CD4-positive, alpha-beta T cell (primary cell): Measurements from ENCODE around the gene TMEM98. TPM values are rescaled to one million over a fixed set of nuclear protein-coding genes. Genes with fewer than 3 reads are reported as not detected.

ENCODE experiments used
- ATAC-seq: fragments of 200-7000 bp; cut with Tn5 transposase; one replicate; pipeline ENCODE4 v1.10.0; 2022; ENCODE audit warnings: mild to moderate bottlenecking; ENCODE audit not compliant: poor library complexity
- CTCF ChIA-PET: fragments of 350-600 bp; sonication (Branson Sonifier 250); formaldehyde crosslinking; loops from one replicate; lab custom pipeline; 2021; ENCODE audit warnings: antibody characterized with exemption, inconsistent platforms; lab: Charles Lee
- POLR2A ChIA-PET: fragments of 350-600 bp; sonication (Branson Sonifier 250); formaldehyde crosslinking; loops from one replicate; lab custom pipeline; 2021; ENCODE audit warnings: antibody characterized with exemption, inconsistent platforms; lab: Charles Lee
- DNase-seq, 14 experiments: peaks; one replicate each; pipeline ENCODE4 v3.0.0-alpha.2; 2013 to 2020; ENCODE audit warnings: mixed read lengths in 2 of 14
- H3K27ac ChIP-seq, 2 donors: one replicate each; pipeline versions ENCODE4 v1.5.1 to v1.7.0; 2013; ENCODE audit warnings: low read length in 2 of 2, low read depth in 1 of 2, mild to moderate bottlenecking in 1 of 2
- H3K27me3 ChIP-seq, 2 experiments: 1 replicate in 1 of 2; 2 replicates in 1 of 2; pipeline versions ENCODE4 v1.6.1 to v1.7.0; 2013; ENCODE audit warnings: low read length in 2 of 2, control low read depth in 1 of 2, mild to moderate bottlenecking in 1 of 2, moderate library complexity in 1 of 2; ENCODE audit not compliant: insufficient read depth in 2 of 2, control insufficient read depth in 1 of 2
- H3K36me3 ChIP-seq: one replicate; pipeline ENCODE4 v1.6.1; 2013; ENCODE audit warnings: low read length, control low read depth; ENCODE audit not compliant: insufficient read depth
- H3K4me1 ChIP-seq: one replicate; pipeline ENCODE4 v1.6.1; 2013; ENCODE audit warnings: low read length, control low read depth; ENCODE audit not compliant: insufficient read depth
- H3K4me3 ChIP-seq: one replicate; pipeline ENCODE4 v1.5.1; 2013; ENCODE audit warnings: mild to moderate bottlenecking, low read length, moderate library complexity
- H3K9me3 ChIP-seq, 2 experiments: 1 replicate in 1 of 2; 2 replicates in 1 of 2; pipeline versions ENCODE4 v1.6.1 to v1.7.0; 2013; ENCODE audit warnings: low read length in 2 of 2, mild to moderate bottlenecking in 2 of 2, control low read depth in 1 of 2, moderate library complexity in 1 of 2; ENCODE audit not compliant: control insufficient read depth in 1 of 2, insufficient read depth in 1 of 2
- H3K27ac Mint-ChIP-seq: one replicate; pipeline ENCODE4 v1.8.0; 2020; ENCODE audit warnings: mixed read lengths
- H3K27me3 Mint-ChIP-seq: one replicate; pipeline ENCODE4 v1.8.0; 2021; ENCODE audit warnings: mixed read lengths
- H3K36me3 Mint-ChIP-seq: one replicate; pipeline ENCODE4 v1.8.0; 2021; ENCODE audit warnings: low read depth, mixed read lengths
- H3K4me1 Mint-ChIP-seq: one replicate; pipeline ENCODE4 v1.8.0; 2021; ENCODE audit warnings: low read depth, mixed read lengths
- H3K4me3 Mint-ChIP-seq: one replicate; pipeline ENCODE4 v1.8.0; 2020; ENCODE audit warnings: mild to moderate bottlenecking, mixed read lengths
- H3K9me3 Mint-ChIP-seq: one replicate; pipeline ENCODE4 v1.8.0; 2020; ENCODE audit warnings: mixed read lengths
- CTCF ChIP-seq: fragments of 200-600 bp; IDR thresholded peaks from one replicate; pipeline ENCODE4 v1.8.0; 2022; ENCODE audit warnings: antibody characterized with exemption, mild to moderate bottlenecking
- intact Hi-C, 2 experiments: fragments of 100-400 bp; cut with DNase I in 1 of 2; cut with micrococcal nuclease in 1 of 2; formaldehyde crosslinking; loops; one replicate each; pipeline versions ENCODE4 v1.15.1 to v1.9.0; 2023 to 2025; cut with DNase I, micrococcal nuclease
- total RNA-seq, 174 experiments: library from RNA in 2 of 174; stranded (reverse) in 2 of 174; gene quantifications; one replicate each; pipeline ENCODE4 v1.2.3 and lab custom pipeline; 2021 to 2026

TMEM98 gene
- total RNA-seq, 2 experiments from 2014 or later = not detected

GRCh38 chr17:32912218-32912897, 15.6 kb upstream of the TMEM98 start:
- ChIA-PET CTCF (no interaction called here), POLR2A (no interaction called here)
- TF ChIP-seq CTCF = no peak
- no peak for DNase-seq
- no peak overlapping the region for H3K4me3 Mint-ChIP-seq
- no peaks in the 10 kb centered on the region for H3K9me3 Mint-ChIP-seq
- intact Hi-C loops = no loop called here
- H3K27me3 Mint-ChIP-seq = peaks cover 5% of the 10 kb centered on the region
- Histone ChIP-seq H3K36me3 (no peaks in the 10 kb centered on the region), H3K27ac (no peak overlapping the region), H3K4me1 (no peaks in the 10 kb centered on the region), H3K27me3 (no peaks in the 10 kb centered on the region), H3K9me3 (no peaks in the 10 kb centered on the region), H3K4me3 (no peak overlapping the region)
- H3K36me3 Mint-ChIP-seq = no peaks in the 10 kb centered on the region
- H3K4me1 Mint-ChIP-seq = no peaks in the 10 kb centered on the region
- no peak overlapping the region for H3K27ac Mint-ChIP-seq
- no peak for ATAC-seq

- Mint-ChIP-seq H3K4me3 (no peak overlapping the region), H3K9me3 (no peaks in the 10 kb centered on the region), H3K27ac (no peak overlapping the region), H3K4me1 (no peaks in the 10 kb centered on the region), H3K27me3 (peaks cover 5% of the 10 kb centered on the region), H3K36me3 (no peaks in the 10 kb centered on the region)
- POLR2A ChIA-PET = no interaction called here
- intact Hi-C loops = no loop called here
- CTCF ChIA-PET = no interaction called here
- Histone ChIP-seq H3K27me3 (no peaks in the 10 kb centered on the region), H3K4me3 (no peak overlapping the region), H3K27ac (no peak overlapping the region), H3K4me1 (no peaks in the 10 kb centered on the region), H3K9me3 (no peaks in the 10 kb centered on the region), H3K36me3 (no peaks in the 10 kb centered on the region)
- TF ChIP-seq CTCF = no peak
- ATAC-seq = no peak
- no peak for DNase-seq
These were observed 14.4 kb upstream of the TMEM98 start for GRCh38 chr17:32913593-32913992.

GRCh38 chr17:32914181-32914580, 13.8 kb upstream of the TMEM98 start:
- Mint-ChIP-seq H3K27ac (no peak overlapping the region), H3K36me3 (no peaks in the 10 kb centered on the region), H3K9me3 (no peaks in the 10 kb centered on the region), H3K4me3 (no peak overlapping the region), H3K27me3 (peaks cover 5% of the 10 kb centered on the region), H3K4me1 (no peaks in the 10 kb centered on the region)
- H3K4me3 ChIP-seq = no peak overlapping the region
- ChIA-PET POLR2A (no interaction called here), CTCF (no interaction called here)
- intact Hi-C loops = no loop called here
- DNase-seq = no peak
- no peak for ATAC-seq
- H3K36me3 ChIP-seq = no peaks in the 10 kb centered on the region
- no peak for TF ChIP-seq CTCF
- no peaks in the 10 kb centered on the region for H3K4me1 ChIP-seq
- H3K27me3 ChIP-seq = no peaks in the 10 kb centered on the region
- no peaks in the 10 kb centered on the region for H3K9me3 ChIP-seq
- H3K27ac ChIP-seq = no peak overlapping the region
